Measurements from ENCODE around the gene NELL2.

GRCh38 chr12:44537354-44537753, 338.8 kb downstream of the NELL2 start:
- TF ChIP-seq CTCF (IDR thresholded peaks at IDR 0.05; ENCODE audit: low read depth, low read length, missing input control): no peak
- TF ChIP-seq ATF3 (IDR thresholded peaks at IDR 0.05): no peak
- no peak for TF ChIP-seq ZBTB33 (IDR thresholded peaks at IDR 0.05)
- TF ChIP-seq RXRA (IDR thresholded peaks at IDR 0.05): no peak
- TF ChIP-seq RAD21 (IDR thresholded peaks at IDR 0.05): no peak
- TF ChIP-seq REST (IDR thresholded peaks at IDR 0.05): no peak
- TF ChIP-seq TAF1 (conservative IDR thresholded peaks at IDR 0.05): no peak

All from liver (tissue), 3 donors.